Prostate gland (tissue), 2 donors: ENCODE data around the gene DYSF.

Experiments
- POLR2A ChIP-seq: fragments of 450-650 bp; IDR thresholded peaks from one replicate; pipeline ENCODE4 v1.6.1; 2016; ENCODE audit warnings: antibody characterized with exemption, mild to moderate bottlenecking
- TF ChIP-seq, protein P1 (sequence below), 4 experiments: fragments of 200-600 bp in 2 of 4; fragments of 450-650 bp in 2 of 4; sonication (generic) in 2 of 4; IDR thresholded peaks; 1 replicate in 3 of 4; 2 replicates in 1 of 4; pipeline ENCODE4 v1.5.1; 2016 to 2019; ENCODE audit warnings: antibody characterized with exemption in 4 of 4, mild to moderate bottlenecking in 2 of 4, moderate library complexity in 2 of 4

DNA sequence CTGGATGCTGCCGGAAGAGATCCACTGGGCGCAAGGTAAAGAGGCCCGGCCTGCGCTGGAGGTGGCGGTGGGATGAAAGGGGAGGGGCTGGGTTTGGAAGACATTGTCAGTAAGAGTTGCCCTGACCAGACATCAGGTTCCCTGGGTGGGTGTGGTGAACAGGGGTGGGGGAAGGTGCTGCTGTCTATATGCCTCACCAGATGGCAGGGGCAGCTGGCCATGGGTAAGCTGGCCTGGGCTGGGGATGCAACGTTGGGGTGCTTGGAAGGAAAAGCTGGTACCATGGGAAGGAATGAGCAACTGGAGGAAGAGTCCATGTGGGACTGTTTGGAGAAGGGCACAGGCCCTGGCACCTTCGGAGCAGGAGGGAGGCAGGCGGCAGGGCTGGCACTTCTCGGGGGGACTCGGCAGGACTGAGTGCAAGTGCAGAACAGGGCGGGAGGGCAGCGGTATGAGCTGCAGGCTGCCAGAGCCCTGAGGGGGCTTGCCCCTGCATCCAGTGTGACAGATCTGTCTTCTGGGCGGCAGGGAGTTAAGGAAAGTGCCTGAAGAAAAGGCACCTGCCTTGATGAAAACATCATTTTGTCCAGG is 146.4 kb downstream of the DYSF start:
- TF ChIP-seq, protein P1, sequence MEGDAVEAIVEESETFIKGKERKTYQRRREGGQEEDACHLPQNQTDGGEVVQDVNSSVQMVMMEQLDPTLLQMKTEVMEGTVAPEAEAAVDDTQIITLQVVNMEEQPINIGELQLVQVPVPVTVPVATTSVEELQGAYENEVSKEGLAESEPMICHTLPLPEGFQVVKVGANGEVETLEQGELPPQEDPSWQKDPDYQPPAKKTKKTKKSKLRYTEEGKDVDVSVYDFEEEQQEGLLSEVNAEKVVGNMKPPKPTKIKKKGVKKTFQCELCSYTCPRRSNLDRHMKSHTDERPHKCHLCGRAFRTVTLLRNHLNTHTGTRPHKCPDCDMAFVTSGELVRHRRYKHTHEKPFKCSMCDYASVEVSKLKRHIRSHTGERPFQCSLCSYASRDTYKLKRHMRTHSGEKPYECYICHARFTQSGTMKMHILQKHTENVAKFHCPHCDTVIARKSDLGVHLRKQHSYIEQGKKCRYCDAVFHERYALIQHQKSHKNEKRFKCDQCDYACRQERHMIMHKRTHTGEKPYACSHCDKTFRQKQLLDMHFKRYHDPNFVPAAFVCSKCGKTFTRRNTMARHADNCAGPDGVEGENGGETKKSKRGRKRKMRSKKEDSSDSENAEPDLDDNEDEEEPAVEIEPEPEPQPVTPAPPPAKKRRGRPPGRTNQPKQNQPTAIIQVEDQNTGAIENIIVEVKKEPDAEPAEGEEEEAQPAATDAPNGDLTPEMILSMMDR (IDR thresholded peaks at IDR 0.05), result no peak
- TF ChIP-seq POLR2A, result no peak
